GM21576 (cell line): Measurements from ENCODE around the gene S100A12.

Experiments
- ATAC-seq: cut with Tn5 transposase; IDR thresholded peaks from one replicate; pipeline ENCODE4 v1.9.1; 2021; ENCODE audit warnings: mild to moderate bottlenecking, moderate library complexity; ENCODE audit not compliant: unreplicated experiment

The S100A12 gene

GRCh38 chr1:153370146-153370545, 5.3 kb downstream of the S100A12 start:
- ATAC-seq: no peak

GRCh38 chr1:153368495-153368894, 6.9 kb downstream of the S100A12 start:
- ATAC-seq: no peak

- ATAC-seq: no peak
Measured at GRCh38 chr1:153367090-153367489, 8.3 kb downstream of the S100A12 start.

- no peak for ATAC-seq
Measured at GRCh38 chr1:153366261-153366660, 9.2 kb downstream of the S100A12 start.

- ATAC-seq: no peak
Measured at GRCh38 chr1:153365696-153366095, 9.7 kb downstream of the S100A12 start.

- no peak for ATAC-seq
Measured at GRCh38 chr1:153364766-153365666, 10.4 kb downstream of the S100A12 start.

GRCh38 chr1:153364156-153364555, 11.3 kb downstream of the S100A12 start:
- no peak for ATAC-seq

- no peak for ATAC-seq
Measured at GRCh38 chr1:153363641-153364040, 11.8 kb downstream of the S100A12 start.

- ATAC-seq: no peak
Measured at GRCh38 chr1:153362187-153362775, 13.1 kb downstream of the S100A12 start.

- no peak for ATAC-seq
Measured at GRCh38 chr1:153361480-153362109, 13.8 kb downstream of the S100A12 start.

GRCh38 chr1:153360592-153361479, 14.6 kb downstream of the S100A12 start:
- ATAC-seq: no peak

GRCh38 chr1:153360190-153360589, 15.2 kb downstream of the S100A12 start:
- ATAC-seq: no peak

GRCh38 chr1:153359241-153359640, 16.2 kb downstream of the S100A12 start:
- ATAC-seq: no peak

GRCh38 chr1:153358691-153358975, 16.8 kb downstream of the S100A12 start:
- ATAC-seq: no peak

- ATAC-seq: no peak
Measured at GRCh38 chr1:153357853-153358690, 17.3 kb downstream of the S100A12 start, which contains the start of gene S100A9. S100A9 (plus strand) TSS chr1:153357854; CDS start chr1:153358284, 430 bp downstream.

- ATAC-seq: no peak
Measured at GRCh38 chr1:153357076-153357852, 18.2 kb downstream of the S100A12 start.

- ATAC-seq: no peak
Measured at GRCh38 chr1:153356392-153357075, 18.9 kb downstream of the S100A12 start.

- ATAC-seq: no peak
Measured at GRCh38 chr1:153355445-153356071, 19.9 kb downstream of the S100A12 start.
